OCI-M1 (cell line): ENCODE data around the gene GPR160.

ENCODE experiments used
- DNase-seq: peaks from one replicate; lab custom pipeline; 2025; lab: John Stamatoyannopoulos, UW

Gene GPR160

DNA sequence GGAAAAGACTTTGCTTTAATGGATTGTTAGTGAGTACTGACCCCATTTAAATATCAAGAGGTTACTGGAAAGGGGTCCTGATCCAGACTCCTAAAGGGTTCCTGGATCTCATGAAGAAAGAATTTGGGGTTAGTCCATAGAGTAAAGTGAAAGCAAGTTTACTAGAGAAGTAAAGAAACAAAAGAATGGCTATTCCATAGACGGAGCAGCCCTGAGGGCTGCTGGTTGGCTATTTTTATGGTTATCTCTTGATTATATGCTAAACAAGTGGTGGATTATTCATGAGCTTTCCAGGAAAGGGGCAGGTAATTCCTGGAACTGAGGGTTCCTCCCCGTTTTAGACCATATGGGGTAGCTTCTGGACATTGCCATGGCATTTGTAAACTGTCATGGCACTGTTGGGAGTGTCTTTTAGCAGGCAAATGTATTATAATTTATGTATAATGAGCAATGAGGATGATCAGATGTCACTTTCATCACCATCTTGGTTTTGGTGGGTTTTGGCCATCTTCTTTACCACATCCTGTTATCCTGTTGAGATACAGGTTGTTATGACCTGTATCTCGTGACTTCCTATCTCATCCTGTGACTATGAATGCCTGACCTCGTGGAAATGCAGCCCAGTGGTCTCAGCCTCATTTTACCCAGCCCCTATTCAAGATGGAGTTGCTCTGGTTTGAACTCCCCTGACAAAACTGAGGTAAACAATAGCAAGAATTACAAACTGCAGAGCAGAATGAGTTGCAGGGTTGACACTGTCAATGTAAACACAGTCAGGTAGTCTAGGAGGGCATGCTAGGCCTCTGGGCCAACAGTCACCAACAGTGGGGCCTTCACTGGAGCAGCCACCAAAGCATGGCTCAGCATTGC is 10.3 kb upstream of the GPR160 start:
- DNase-seq = peak; percentile 42

DNA sequence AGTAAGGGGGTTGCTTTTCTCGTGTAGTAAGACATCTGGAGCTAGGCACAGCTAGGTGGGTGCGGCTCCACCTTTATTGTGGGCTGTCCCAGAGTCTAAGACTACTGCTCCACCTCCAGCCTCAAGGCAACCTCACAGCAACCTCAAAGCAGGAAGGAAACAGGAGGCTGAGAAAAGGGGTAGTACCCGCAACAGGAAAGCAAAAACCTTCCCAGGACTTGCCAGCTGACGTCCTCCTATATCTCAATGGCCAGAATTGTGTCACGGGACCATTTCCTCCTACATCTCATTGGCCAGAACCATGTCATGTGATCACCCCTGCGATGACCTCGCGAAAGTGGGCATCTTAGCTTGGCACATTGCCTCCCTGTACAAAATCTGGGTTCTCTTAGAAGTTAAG is 4.3 kb upstream of the GPR160 start:
- DNase-seq = no peak

DNA sequence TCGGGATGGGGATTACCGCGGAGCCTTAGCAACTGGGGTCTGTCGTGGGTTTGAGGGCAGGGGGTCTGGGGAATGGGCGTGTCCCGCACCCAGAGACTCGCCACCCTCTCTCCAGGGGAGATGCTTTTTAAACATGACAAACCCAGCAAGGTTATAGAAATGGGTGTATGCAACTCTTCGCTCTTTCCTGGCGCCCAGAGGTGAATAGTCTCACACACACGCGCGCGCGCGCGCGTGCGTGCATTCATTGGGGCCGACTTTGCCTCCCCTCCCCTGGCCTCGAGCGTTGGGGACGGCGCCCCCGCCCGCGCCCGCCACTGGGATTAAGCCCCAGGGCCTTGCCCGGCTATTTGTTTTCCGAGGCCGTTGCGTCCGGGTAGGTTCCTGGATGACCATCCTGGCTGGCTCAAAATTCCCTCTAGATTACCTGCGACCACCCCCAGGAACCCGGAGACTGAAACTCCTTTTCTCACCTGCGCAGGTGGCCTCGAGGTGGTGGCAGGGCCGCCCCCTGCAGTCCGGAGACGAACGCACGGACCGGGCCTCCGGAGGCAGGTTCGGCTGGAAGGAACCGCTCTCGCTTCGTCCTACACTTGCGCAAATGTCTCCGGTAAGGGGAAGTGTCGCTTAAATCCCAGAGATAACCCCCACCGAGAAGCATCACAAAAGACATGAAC is 777 bp downstream of the GPR160 start:
- DNase-seq = no peak

DNA sequence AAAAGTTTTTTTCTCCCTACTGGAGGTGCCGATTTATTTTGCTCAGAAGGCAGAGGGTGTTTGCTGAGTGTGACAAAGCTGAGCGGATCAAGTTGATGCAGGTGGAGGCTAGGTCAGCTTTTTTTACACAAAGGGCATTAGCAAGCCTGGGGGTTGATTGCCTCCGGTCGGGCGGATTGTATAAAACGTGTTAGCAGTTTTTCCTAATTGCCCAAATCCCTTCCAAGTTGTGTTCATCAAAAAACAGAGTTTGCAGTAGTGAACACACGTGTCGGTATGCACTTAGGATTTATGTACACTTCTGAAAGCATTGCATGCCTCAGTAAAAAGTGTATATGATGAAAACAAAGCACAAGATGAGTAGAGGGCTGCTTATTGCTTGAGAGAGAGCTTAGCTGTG is 2.6 kb downstream of the GPR160 start:
- DNase-seq = no peak

DNA sequence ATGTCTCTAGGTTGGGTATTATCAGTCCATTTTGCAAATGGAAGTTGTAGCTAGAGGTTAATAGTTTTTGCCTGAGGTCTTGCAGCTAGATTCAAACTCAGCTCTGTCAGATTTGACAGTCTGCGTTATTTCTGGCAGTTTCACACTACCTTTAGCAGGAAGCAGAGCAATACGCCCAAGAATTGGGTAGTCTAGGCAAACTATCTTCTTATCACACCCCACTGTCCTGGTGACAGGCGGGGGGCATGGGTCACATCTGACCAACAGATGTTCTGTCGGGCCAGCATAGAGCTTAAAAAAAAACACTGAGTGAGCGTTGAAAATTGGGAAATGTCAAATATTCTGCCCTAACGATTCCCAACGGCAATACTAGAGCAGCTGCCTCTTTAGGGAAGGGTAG is 5.7 kb downstream of the GPR160 start:
- no peak for DNase-seq

DNA sequence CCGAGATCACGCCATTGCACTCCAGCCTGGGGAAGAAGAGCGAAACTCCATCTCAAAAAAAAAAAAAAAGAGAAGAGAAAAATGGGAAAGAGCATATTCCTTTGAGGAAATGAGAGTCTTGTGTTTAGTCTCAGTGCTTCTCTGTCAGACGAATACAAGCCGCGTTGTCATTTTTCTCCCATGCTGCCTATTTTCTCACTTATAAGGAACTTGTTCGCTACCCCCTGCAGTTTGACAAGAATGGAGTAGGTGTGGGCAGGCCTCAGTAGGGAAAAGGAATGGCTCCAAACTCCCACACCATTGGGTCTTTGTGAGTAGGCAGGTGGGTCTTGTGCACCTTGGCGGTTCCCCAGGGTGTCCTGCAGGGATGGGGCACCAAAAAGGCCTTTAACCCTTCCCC is 6.5 kb downstream of the GPR160 start:
- DNase-seq = no peak

DNA sequence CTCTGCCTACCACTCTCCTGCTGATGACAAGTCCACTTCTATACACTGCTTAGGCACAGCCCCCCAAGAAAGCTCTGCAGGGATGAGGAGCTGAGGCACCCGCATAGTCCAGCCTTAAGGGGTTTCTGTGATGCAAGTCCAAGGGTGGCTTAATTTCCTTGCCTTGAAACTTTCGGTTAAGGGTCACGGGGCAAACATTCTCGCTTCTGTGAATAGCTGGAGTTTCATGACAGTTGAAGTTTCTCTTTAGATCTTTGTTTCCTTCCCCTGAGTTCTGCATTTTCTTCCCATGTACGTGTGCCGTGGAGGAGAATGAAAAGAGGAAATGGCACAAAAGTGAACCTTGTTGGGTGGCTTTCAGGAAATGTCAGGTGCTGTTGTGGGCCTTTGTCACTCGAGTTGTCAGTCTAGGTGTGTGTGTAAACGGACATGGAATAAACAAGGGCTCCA is 7.0 kb downstream of the GPR160 start:
- DNase-seq = no peak

DNA sequence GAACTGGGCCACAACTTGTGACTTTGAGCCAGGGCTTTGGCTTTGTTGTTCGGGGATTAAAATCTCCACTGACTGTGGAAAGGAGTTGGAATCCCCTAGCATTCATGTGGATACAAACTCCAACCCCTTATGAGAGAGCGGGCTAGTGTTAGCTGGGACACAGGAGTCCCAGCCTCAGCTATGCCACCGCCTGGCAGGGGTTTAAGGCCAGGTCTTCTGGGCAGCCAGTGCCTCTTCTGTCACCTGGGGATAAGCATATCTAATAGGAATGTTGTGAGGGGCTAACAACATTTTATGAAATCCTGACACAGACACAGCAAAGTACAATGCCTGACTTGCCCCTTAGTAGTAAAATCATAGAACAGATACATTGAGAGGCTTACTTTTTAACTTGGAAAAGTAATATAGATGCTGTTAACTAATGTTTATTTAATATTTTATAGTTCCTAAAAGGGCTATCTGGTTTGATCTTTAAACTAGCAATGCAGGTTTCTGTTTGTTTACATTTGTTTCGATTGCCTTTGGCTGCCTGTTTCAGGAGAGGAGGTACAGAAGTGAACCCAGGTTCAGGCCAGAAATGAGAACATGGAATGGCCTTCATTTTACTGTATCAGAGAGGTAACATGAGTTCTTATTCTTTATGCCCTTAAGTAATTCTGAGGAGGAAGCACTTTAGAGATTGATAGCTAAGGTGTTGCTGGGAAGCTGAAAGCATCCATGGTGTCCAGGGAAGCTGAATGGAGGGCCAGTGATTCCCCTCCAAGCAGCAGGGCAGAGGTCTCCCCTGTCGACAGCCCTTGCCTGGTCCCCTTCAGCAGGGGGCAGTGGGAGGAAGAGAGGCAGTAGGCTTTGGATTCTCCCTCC is 8.7 kb downstream of the GPR160 start:
- DNase-seq = no peak

DNA sequence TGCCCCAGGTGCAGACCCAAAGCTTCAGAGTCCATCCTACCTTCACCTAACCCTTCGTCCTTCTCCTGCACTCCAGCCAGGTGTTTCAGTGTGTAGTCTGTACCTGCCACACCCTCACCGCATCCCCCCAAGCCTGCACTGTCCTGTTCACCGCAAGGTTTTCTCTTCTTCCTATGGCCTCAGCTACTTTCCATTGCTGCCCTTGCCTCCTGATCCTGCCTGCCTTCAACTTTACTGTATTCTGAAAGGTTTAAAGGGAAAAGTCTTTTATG is 9.3 kb downstream of the GPR160 start:
- DNase-seq = no peak

DNA sequence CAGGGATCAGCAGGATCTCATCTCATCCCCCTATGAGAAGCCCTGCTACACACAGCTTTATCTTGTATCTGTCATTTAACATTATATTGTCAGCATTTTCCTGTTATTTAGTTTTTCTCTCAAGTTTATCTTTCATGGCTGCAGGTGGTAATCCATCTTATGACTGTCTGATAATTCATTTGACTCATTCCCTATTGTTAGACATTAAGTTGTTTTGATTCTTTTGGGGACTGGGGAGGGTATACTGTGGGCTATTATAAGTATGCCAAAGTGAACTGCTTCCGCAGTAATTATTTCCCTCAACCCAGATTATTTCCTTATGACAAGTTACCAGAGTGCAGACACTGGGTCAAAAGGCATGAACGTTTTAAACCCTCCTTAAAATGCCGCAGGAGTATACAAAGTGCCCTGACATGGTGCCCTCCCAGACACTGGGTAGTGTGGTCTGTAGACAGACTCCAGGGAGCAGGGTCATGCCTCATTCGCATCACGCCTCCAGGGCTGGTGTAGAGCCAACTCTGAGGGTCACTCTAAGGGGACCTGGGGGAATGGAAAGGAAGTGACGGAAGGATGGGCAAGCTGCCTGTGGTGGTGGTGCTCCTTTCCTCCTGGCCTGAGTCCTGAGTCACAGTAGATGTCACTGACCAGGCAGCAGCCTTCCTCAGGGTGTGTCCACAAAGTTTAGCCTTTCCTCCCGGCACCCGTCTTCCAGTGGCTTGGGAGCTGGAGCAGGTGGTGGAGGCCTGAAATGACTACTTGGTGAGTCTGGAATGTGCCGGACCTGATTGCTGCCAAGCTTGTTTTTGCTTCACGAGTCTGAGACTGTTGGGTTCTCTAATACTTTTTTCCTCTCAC is 11.6 kb downstream of the GPR160 start:
- no peak for DNase-seq

DNA sequence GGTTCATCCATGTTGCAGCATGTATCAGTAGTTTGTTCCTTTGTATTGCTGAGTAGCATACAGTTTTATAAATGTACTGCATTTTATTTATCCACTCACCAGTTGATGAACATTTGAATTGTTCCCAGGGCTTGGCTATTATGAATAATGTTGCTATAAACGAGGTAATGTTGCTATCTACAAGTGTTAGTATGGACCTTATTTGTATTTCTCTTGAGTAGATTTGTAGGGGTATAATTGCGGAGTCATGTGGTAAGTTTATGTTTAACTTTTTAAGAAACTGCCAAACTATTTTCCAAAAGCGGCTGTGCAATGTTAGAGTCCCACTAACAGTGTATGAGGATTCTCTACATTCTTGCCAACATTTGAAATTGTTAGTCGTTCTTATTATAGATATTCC is 13.0 kb downstream of the GPR160 start:
- no peak for DNase-seq

DNA sequence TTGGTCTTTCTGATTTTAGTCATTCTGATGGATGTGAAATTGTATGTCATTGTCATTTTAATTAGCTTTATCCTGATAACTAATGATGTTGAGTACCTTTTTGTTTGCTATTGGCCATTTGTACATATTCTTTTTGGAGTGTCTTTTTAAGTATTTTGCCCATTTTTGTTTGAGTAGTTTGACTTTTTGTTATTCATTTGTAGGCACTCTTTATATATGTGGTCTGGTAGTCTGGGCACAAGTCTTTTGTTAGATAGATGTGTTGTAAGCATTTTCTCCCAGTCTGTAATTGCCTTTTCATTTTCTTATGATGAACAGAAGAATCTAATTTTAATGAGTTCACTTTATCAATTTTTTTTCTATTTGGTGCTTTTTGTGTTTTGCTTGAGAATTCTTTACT is 14.6 kb downstream of the GPR160 start:
- DNase-seq = no peak

DNA sequence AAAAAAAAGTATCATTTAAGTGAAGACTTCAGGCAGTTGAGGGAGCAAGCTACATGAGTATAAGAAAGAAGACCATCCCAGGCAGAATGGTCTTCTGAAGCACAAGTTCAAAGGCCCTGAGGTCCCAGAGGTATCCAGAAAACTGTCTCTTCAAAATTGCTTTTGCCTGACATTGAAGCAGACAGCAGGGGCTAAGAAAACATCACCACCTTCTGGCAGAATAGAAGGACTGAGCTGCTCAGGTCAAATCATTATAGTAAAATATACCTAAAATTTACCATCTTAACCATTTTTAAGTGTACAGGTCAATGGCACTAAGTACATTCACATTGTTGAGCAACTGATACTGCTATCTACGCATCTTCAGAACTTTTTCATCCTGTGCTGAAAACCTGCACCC is 16.4 kb downstream of the GPR160 start:
- DNase-seq = peak; percentile 7

DNA sequence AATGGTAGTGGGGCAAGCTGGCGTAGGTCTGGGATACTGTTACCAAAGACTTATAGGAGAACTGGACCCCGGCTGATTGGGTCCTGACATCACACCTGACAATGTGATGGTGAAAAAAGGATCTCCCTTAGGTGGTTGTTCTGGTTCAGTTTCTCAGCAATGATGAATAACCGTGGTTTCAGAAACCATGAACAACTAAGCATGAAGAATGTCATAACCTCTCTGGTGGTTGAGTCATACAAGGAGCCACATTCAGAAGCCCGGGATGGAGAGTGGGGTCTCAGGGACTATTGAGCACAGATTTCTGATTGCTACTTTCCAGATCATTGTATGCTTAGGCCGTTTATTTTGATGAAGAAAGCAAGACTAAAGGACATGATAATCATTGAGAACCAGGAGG is 17.4 kb downstream of the GPR160 start:
- DNase-seq = no peak

DNA sequence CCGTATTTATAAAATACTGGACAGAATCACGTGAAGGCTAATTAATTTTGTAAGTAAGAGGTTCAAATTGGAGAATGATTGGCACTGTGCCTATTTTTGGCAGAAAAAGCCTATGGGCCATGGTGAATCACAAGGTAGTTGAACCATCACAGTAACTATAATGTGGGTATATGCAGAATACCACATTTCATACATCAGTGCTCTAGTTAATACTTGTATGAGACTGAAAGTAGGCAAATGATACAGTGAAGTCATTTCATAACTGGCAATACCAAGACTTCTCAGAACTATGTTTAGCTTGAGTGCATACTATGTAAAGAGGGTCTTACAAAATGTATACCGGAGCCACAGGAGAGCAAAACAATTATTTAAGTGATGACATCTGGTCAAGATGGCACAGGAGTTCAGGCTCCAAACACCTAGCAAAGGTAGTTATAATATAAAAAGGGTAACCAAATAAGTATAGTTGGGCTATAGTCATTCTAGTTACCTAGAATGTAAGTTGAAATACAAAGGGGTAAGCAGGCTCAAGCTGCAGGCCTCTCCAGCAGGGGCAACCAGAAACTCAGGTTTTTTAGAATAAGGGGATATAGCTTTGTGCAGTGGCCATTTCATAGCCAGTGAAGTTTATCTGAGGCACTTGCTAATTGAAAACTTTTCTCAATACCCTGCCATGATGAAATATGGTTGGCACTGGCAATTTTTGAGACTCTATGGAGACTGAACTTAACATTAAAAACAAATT is 19.1 kb downstream of the GPR160 start:
- DNase-seq = no peak

DNA sequence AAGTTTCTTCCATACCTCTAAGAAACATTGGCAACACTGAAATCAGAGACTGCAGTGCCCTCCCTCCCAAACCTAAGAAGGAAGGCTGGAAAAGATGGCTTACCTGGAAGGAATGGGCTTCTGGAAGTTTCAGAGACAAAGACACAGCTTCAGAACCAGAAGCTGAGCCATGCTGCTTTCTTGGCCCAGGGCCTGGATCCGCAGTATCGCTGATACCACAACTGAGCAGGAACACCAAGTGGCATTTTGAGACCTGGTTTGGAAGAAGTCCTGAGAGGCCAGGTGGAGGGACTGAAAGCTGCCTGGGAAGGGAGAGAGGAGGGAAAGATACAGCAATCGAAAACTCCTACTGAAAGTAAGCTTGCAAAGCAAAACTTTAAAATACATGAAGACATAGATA is 19.8 kb downstream of the GPR160 start:
- no peak for DNase-seq

DNA sequence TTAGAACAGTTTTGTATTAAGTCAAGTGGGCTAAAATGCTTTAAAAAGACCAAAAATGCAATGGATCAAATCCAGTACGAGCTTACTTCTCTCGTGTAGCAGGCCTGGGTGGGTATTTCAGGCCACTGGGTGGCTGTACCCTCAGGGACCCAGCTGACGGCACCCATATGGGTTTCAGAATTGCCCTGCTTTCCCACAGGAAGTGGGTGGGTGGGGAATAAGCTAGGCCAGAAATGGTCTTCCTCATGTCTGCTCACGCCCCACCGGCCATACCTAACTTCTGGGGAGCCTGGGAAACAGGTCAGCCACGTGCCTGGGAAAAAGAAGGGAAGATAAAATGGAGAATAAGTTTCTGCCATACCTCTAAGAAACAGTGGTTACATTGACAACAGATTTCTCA is 20.3 kb downstream of the GPR160 start:
- no peak for DNase-seq

DNA sequence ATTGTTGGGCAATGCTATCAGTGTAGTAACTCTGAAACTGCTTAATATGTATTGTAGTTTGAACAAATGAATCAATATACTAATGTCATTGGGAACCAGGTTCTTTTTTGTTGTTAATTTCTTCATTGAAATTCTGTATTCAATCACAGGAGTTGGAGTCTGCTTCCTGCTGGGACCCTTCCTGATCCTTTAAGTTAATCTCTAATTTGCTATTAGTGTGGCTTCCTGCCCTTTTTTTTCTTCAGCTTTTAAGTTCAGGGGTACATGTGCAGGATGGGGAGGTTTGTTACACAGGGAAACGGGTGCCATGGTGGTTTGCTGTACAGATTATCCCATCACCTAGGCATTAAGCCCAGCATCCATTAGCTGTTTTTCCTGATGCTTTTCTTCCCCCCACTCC is 21.7 kb downstream of the GPR160 start:
- no peak for DNase-seq

DNA sequence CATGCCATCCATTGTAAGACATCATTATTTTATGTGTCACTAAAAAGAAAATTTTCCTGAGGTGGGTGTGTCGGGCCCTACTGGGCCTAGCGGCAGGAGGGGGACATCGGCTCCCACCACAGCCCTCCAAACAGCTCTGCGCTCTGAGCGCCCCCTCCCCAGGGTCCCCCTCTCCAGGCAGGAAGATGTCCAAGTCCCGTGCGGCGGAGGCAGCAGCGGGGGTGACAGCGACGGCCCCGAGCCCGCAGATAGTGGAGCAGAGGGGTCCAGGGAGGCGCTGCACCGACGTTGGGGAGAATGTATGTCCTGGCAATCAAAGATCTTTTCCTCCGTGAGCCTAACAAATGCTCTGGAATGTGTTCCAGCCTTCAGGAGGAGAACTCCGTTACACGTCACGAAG is 24.3 kb downstream of the GPR160 start:
- no peak for DNase-seq

DNA sequence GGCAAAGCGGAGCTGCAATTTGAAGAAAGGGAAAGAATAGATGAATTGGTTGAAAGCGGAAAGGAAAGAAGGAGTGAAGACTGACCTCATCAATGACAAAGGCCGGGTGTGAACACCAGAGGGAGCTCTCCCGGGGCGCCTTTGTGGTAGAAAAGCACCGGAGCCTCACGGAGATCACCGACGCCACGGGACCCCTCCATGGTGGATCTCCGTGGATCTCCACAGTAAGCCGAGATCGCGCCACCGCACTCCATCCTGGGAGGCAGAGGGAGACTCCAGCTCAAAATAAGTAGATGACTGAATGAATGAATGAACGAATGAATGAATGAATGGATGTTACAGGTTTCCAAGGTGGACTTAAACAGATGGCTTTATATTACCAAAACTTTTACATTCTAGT is 25.0 kb downstream of the GPR160 start:
- DNase-seq = no peak

DNA sequence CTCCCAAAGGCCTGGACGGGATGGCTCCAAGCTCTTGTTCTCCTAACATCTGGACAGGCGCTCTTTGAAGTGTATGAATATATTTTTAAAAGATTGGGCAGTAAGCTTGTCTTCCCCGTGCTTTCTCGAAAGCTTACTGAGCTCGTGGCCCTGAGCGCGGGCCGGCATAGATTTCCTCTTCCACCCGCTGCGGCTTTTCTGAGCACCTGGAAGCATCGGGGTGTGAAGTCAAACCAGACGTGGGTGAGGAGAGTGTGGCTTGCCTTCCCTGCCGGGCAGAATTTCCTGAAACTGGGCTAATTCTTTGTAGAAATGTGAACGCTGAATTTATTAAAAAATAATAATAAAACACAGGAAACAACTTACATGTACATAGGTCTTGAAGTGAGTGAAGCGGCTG is 25.9 kb downstream of the GPR160 start:
- no peak for DNase-seq
